Nephron progenitor cell (in vitro differentiated cells): Measurements from ENCODE around the gene BTBD16.

ENCODE experiments used
- DNase-seq: peaks from one replicate; pipeline ENCODE4 v3.0.0; 2021
- H3K27ac Mint-ChIP-seq: 2 replicates; pipeline ENCODE4 v1.8.0; 2021; ENCODE audit warnings: mild to moderate bottlenecking, moderate library complexity, mixed read lengths
- H3K27me3 Mint-ChIP-seq: 2 replicates; pipeline ENCODE4 v1.8.0; 2021; ENCODE audit warnings: mild to moderate bottlenecking, low read depth, mixed read lengths; ENCODE audit not compliant: poor library complexity
- H3K36me3 Mint-ChIP-seq: 2 replicates; pipeline ENCODE4 v1.8.0; 2021; ENCODE audit warnings: low read depth, mixed read lengths
- H3K4me1 Mint-ChIP-seq: 2 replicates; pipeline ENCODE4 v1.8.0; 2021; ENCODE audit warnings: mixed read lengths
- H3K4me3 Mint-ChIP-seq: 2 replicates; pipeline ENCODE4 v1.8.0; 2021; ENCODE audit warnings: mild to moderate bottlenecking, moderate library complexity, mixed read lengths
- H3K9me3 Mint-ChIP-seq: 2 replicates; pipeline ENCODE4 v1.8.0; 2021; ENCODE audit warnings: mild to moderate bottlenecking, moderate library complexity, mixed read lengths
- CTCF ChIP-seq: fragments of 200-600 bp; sonication (generic); IDR thresholded peaks from 2 replicates; pipeline ENCODE4 v1.5.0; 2021; ENCODE audit warnings: antibody characterized with exemption

Gene BTBD16

GRCh38 chr10:122342293-122343134 lies 71.4 kb downstream of the BTBD16 start:
- peak; percentile 17 for DNase-seq
- no peak overlapping the region for H3K4me3 Mint-ChIP-seq
- peaks cover 12% of the 10 kb centered on the region for H3K27me3 Mint-ChIP-seq
- H3K36me3 Mint-ChIP-seq: peaks cover 17% of the 10 kb centered on the region
- peaks cover 27% of the 10 kb centered on the region for H3K9me3 Mint-ChIP-seq
- TF ChIP-seq CTCF: peak; percentile 53
- H3K27ac Mint-ChIP-seq: no peak overlapping the region
- peaks cover 39% of the 10 kb centered on the region for H3K4me1 Mint-ChIP-seq

- Mint-ChIP-seq H3K27ac (no peak overlapping the region), H3K9me3 (peaks cover 30% of the 10 kb centered on the region), H3K36me3 (peaks cover 17% of the 10 kb centered on the region), H3K4me1 (peaks cover 39% of the 10 kb centered on the region), H3K27me3 (peaks cover 12% of the 10 kb centered on the region), H3K4me3 (no peak overlapping the region)
- no peak for TF ChIP-seq CTCF
- DNase-seq: no peak
Measured at GRCh38 chr10:122343135-122343800, 72.2 kb downstream of the BTBD16 start.

GRCh38 chr10:122343936-122344335 lies 72.8 kb downstream of the BTBD16 start:
- Mint-ChIP-seq H3K36me3 (peaks cover 17% of the 10 kb centered on the region), H3K9me3 (peaks cover 31% of the 10 kb centered on the region), H3K4me1 (peaks cover 39% of the 10 kb centered on the region), H3K27me3 (peaks cover 12% of the 10 kb centered on the region), H3K27ac (no peak overlapping the region), H3K4me3 (no peak overlapping the region)
- TF ChIP-seq CTCF: no peak
- no peak for DNase-seq

GRCh38 chr10:122344741-122345258 lies 73.7 kb downstream of the BTBD16 start:
- no peak for DNase-seq
- Mint-ChIP-seq H3K36me3 (peaks cover 17% of the 10 kb centered on the region), H3K9me3 (peaks cover 31% of the 10 kb centered on the region), H3K27me3 (peaks cover 12% of the 10 kb centered on the region), H3K27ac (no peak overlapping the region), H3K4me3 (no peak overlapping the region), H3K4me1 (peaks cover 41% of the 10 kb centered on the region)
- TF ChIP-seq CTCF: no peak

GRCh38 chr10:122346326-122346950 lies 75.3 kb downstream of the BTBD16 start:
- DNase-seq: no peak
- Mint-ChIP-seq H3K4me3 (no peak overlapping the region), H3K9me3 (peaks cover 31% of the 10 kb centered on the region), H3K4me1 (peaks cover 28% of the 10 kb centered on the region), H3K27ac (no peak overlapping the region), H3K36me3 (peaks cover 17% of the 10 kb centered on the region), H3K27me3 (peaks cover 12% of the 10 kb centered on the region)
- no peak for TF ChIP-seq CTCF
